A549 (cell line): ENCODE results near the gene GRK2. TPM values are rescaled to one million over a fixed set of nuclear protein-coding genes. Genes with fewer than 3 reads are reported as not detected.
A peak's percentile ranks its signal among the peaks of the same experiment; 100 is the strongest.

Source experiments
- ATAC-seq, 2 experiments: fragments of 200-7000 bp in 1 of 2; fragments of >200 bp in 1 of 2; cut with Nextera tagmentation in 1 of 2; cut with Tn5 transposase in 1 of 2; 3 replicates each; pipeline versions ENCODE4 v1.8.0 to v1.9.1; 2018 to 2020; ENCODE audit warnings: mild to moderate bottlenecking in 1 of 2, moderate library complexity in 1 of 2
- CTCF ChIA-PET: fragments of 300-600 bp; sonication (Branson Sonifier 250); formaldehyde crosslinking; extraction: SDS; loops from one replicate; lab custom pipeline; 2021; ENCODE audit warnings: antibody characterized with exemption, inconsistent platforms; lab: Yijun Ruan, JAX
- POLR2A ChIA-PET: fragments of 350-600 bp; formaldehyde crosslinking; extraction: SDS; loops from one replicate; lab custom pipeline; 2021; ENCODE audit warnings: antibody characterized with exemption, inconsistent platforms; lab: Yijun Ruan, JAX
- DNase-seq, 2 experiments: peaks; one replicate each; pipeline versions ENCODE4 v3.0.0 to v3.0.0-alpha.2; 2011 to 2016; ENCODE audit warnings: low read depth in 1 of 2, low spot score in 1 of 2
- FAIRE-seq: peaks from 2 replicates; lab custom pipeline; 2011; peaks lifted over from hg19 to GRCh38; lab: Jason Lieb, UNC
- H3K27ac ChIP-seq, 2 experiments: fragments of >200 bp; sonication (Bioruptor Twin); formaldehyde crosslinking; 3 replicates each; pipeline ENCODE4 v1.5.1; 2016 to 2017
- H3K4me1 ChIP-seq: fragments of >200 bp; sonication (Bioruptor Twin); formaldehyde crosslinking; 3 replicates; pipeline ENCODE4 v1.6.1; 2016
- H3K4me2 ChIP-seq: fragments of >200 bp; sonication (Bioruptor Twin); formaldehyde crosslinking; 3 replicates; pipeline ENCODE4 v1.6.1; 2016
- H3K4me3 ChIP-seq: fragments of >200 bp; sonication (Bioruptor Twin); formaldehyde crosslinking; 3 replicates; pipeline ENCODE4 v1.5.1; 2016
- H3K9me3 ChIP-seq: fragments of >200 bp; sonication (Bioruptor Twin); formaldehyde crosslinking; 3 replicates; pipeline ENCODE4 v1.6.1; 2016
- ATOH8 ChIP-seq: fragments of 250-450 bp; sonication (Bioruptor Pico); IDR thresholded peaks from 2 replicates; pipeline ENCODE4 v1.5.0; 2020; ENCODE audit warnings: low read depth, mild to moderate bottlenecking, moderate library complexity
- CBX2 ChIP-seq: fragments of 200-600 bp; sonication (generic); IDR thresholded peaks from 2 replicates; pipeline ENCODE4 v1.6.1; 2016; ENCODE audit warnings: low read depth, mild to moderate bottlenecking, borderline replicate concordance
- CBX8 ChIP-seq: fragments of 200-600 bp; sonication (generic); IDR thresholded peaks from 2 replicates; pipeline ENCODE4 v1.6.1; 2016
- CEBPB ChIP-seq, 2 experiments: fragments of >200 bp in 1 of 2; sonication (Bioruptor Twin) in 1 of 2; formaldehyde crosslinking in 1 of 2; IDR thresholded peaks; 2 replicates each; pipeline ENCODE4 v1.6.1; 2012 to 2016
- EHMT2 ChIP-seq: fragments of 200-600 bp; sonication (generic); IDR thresholded peaks from 2 replicates; pipeline ENCODE4 v1.6.1; 2016; ENCODE audit warnings: antibody characterized with exemption, low read depth, mild to moderate bottlenecking, moderate library complexity
- EP300 ChIP-seq, 2 experiments: fragments of >200 bp; sonication (Bioruptor Twin); formaldehyde crosslinking; IDR thresholded peaks; 2 replicates in 1 of 2; 3 replicates in 1 of 2; pipeline ENCODE4 v1.6.1; 2016 to 2017
- ESRRA ChIP-seq: fragments of 150-350 bp; IDR thresholded peaks from 2 replicates; pipeline ENCODE4 v1.6.1; 2014; ENCODE audit warnings: mild to moderate bottlenecking, low read length, borderline replicate concordance
- GATA3 ChIP-seq: IDR thresholded peaks from 2 replicates; pipeline ENCODE4 v1.6.1; 2012; ENCODE audit warnings: borderline replicate concordance
- HEYL ChIP-seq: fragments of 250-450 bp; sonication (Bioruptor Pico); IDR thresholded peaks from 2 replicates; pipeline ENCODE4 v1.8.0; 2021; ENCODE audit warnings: mild to moderate bottlenecking, moderate library complexity
- HMGXB4 ChIP-seq: fragments of 250-450 bp; sonication (Bioruptor Pico); IDR thresholded peaks from 2 replicates; pipeline ENCODE4 v1.5.0; 2021; ENCODE audit warnings: mild to moderate bottlenecking, moderate library complexity, borderline replicate concordance
- HOXB5 ChIP-seq: fragments of 250-450 bp; sonication (Bioruptor Pico); IDR thresholded peaks from 2 replicates; pipeline ENCODE4 v1.5.0; 2020; ENCODE audit warnings: mild to moderate bottlenecking, moderate library complexity
- JUN ChIP-seq, 2 experiments: fragments of >200 bp; sonication (Bioruptor Twin); formaldehyde crosslinking; IDR thresholded peaks; 2 replicates in 1 of 2; 3 replicates in 1 of 2; pipeline ENCODE4 v1.6.1; 2016 to 2017
- JUNB ChIP-seq: fragments of >200 bp; sonication (Bioruptor Twin); formaldehyde crosslinking; IDR thresholded peaks from 2 replicates; pipeline ENCODE4 v1.6.1; 2016
- KDM1A ChIP-seq: fragments of 200-600 bp; sonication (generic); IDR thresholded peaks from 2 replicates; pipeline ENCODE4 v1.6.1; 2016; ENCODE audit warnings: low read depth, mild to moderate bottlenecking
- MAFK ChIP-seq: fragments of 450-650 bp; IDR thresholded peaks from 2 replicates; pipeline ENCODE4 v1.6.1; 2014; ENCODE audit not compliant: partially characterized antibody
- MAX ChIP-seq: IDR thresholded peaks from 2 replicates; pipeline ENCODE4 v1.6.1; 2012
- MAZ ChIP-seq: fragments of 150-350 bp; IDR thresholded peaks from 2 replicates; pipeline ENCODE4 v1.6.1; 2014; ENCODE audit warnings: antibody characterized with exemption, low read depth, low read length, borderline replicate concordance
- MYC ChIP-seq: IDR thresholded peaks from 2 replicates; pipeline ENCODE4 v1.6.1; 2012; ENCODE audit warnings: mild to moderate bottlenecking, inconsistent platforms, low read length, improper control_type of control experiment, borderline replicate concordance
- NPAS2 ChIP-seq: fragments of 250-450 bp; sonication (Bioruptor Pico); IDR thresholded peaks from 2 replicates; pipeline ENCODE4 v1.8.0; 2022; ENCODE audit warnings: mild to moderate bottlenecking, moderate library complexity, borderline replicate concordance
- PHF8 ChIP-seq: fragments of 200-600 bp; sonication (generic); IDR thresholded peaks from 2 replicates; pipeline ENCODE4 v1.6.1; 2016; ENCODE audit warnings: low read depth, mild to moderate bottlenecking, antibody characterized with exemption, moderate library complexity, borderline replicate concordance
- RAD21 ChIP-seq, 2 experiments: fragments of >200 bp in 1 of 2; sonication (Bioruptor Twin) in 1 of 2; formaldehyde crosslinking in 1 of 2; IDR thresholded peaks in 1 of 2; conservative IDR thresholded peaks in 1 of 2; 2 replicates in 1 of 2; 3 replicates in 1 of 2; pipeline ENCODE4 v1.6.1; 2012 to 2018; ENCODE audit warnings: inconsistent platforms in 1 of 2
- RARB ChIP-seq: fragments of 250-450 bp; sonication (Bioruptor Pico); IDR thresholded peaks from 2 replicates; pipeline ENCODE4 v1.8.0; 2021; ENCODE audit warnings: mild to moderate bottlenecking, moderate library complexity
- RCOR1 ChIP-seq: fragments of 150-350 bp; IDR thresholded peaks from 2 replicates; pipeline ENCODE4 v1.6.1; 2014; ENCODE audit warnings: antibody characterized with exemption, low read length, low read depth
- RFX5 ChIP-seq: fragments of 450-650 bp; IDR thresholded peaks from 2 replicates; pipeline ENCODE4 v1.7.1; 2014; ENCODE audit warnings: antibody characterized with exemption, mild to moderate bottlenecking, moderate library complexity
- RNF2 ChIP-seq: fragments of 200-600 bp; sonication (generic); IDR thresholded peaks from 2 replicates; pipeline ENCODE4 v1.6.1; 2016; ENCODE audit warnings: low read depth, mild to moderate bottlenecking, antibody characterized with exemption, moderate library complexity, borderline replicate concordance
- TFCP2L1 ChIP-seq: fragments of 250-450 bp; sonication (Bioruptor Pico); IDR thresholded peaks from 2 replicates; pipeline ENCODE4 v1.5.0; 2021; ENCODE audit warnings: mild to moderate bottlenecking
- WGBS: methylation state at CpG from one replicate; pipeline ENCODE4 v1.1.6; 2017; ENCODE audit errors: missing lambda C conversion rate; 5-methylcytosine and 5-hydroxymethylcytosine counted together
- polyA plus RNA-seq, 4 experiments: library from polyadenylated mRNA; depleted of rRNA in 3 of 4; stranded (reverse); fragments of >200 nt; fragmentation: RNase III in 1 of 4; extraction: RNeasy Plus Mini Kit Qiagen cat#74134 plus additional on column Dnase treatment in 1 of 4; gene quantifications; 2 replicates in 3 of 4; 3 replicates in 1 of 4; pipeline ENCODE4 v1.2.3, GENCODE V29; 2011 to 2017
- TF ChIP-seq, protein P1 (sequence below): IDR thresholded peaks from 2 replicates; pipeline ENCODE4 v1.6.1; 2012; ENCODE audit warnings: low read depth, borderline replicate concordance
- TF ChIP-seq, protein P2 (sequence below): fragments of 450-650 bp; IDR thresholded peaks from 2 replicates; pipeline ENCODE4 v1.6.1; 2014; ENCODE audit warnings: antibody characterized with exemption
- TF ChIP-seq, protein P3 (sequence below): fragments of 150-350 bp; IDR thresholded peaks from 2 replicates; pipeline ENCODE4 v1.6.1; 2014; ENCODE audit warnings: low read depth, mild to moderate bottlenecking, low read length
- TF ChIP-seq, protein P4 (sequence below): fragments of >200 bp; sonication (Bioruptor Twin); formaldehyde crosslinking; IDR thresholded peaks from 3 replicates; pipeline ENCODE4 v1.5.1; 2016
- TF ChIP-seq, protein P5 (sequence below): fragments of >200 bp; sonication (Bioruptor Twin); formaldehyde crosslinking; IDR thresholded peaks from 2 replicates; pipeline ENCODE4 v1.6.1; 2016

Gene GRK2
- polyA plus RNA-seq, 2 of the 4 experiments (the other 2 are of a cell fraction), result 20.5 to 29.7 TPM

- CTCF ChIA-PET, result interaction anchor here (0.5 to 3.4 kb wide), 16 partner anchors 8 to 164 kb away, joined by 3 to 19 read pairs (median 3); partner anchors contain the start of gene SSH3
- TF ChIP-seq PHF8 (peak; percentile 46; the same call in 1 of the 2 replicates), EP300 (IDR thresholded peaks at IDR 0.05) (no peak), MYC (peak; percentile 61; the same call in 1 of the 2 replicates), EHMT2 (no peak), CBX8 (no peak), TFCP2L1 (CRISPR knock-in tag) (0 out of 2 replicates have a peak, but pooled peaks have one; percentile 56), KDM1A (no peak), ESRRA (no peak), RARB (no peak), MAX (peak; percentile 89), JUN (IDR thresholded peaks at IDR 0.05) (peak; percentile 86 to 91), RCOR1 (no peak), RFX5 (no peak), HOXB5 (CRISPR knock-in tag) (0 out of 2 replicates have a peak, but pooled peaks have one; percentile 5), ATOH8 (CRISPR knock-in tag) (peak; percentile 36; the same call in 1 of the 2 replicates), RAD21 (conservative IDR thresholded peaks at IDR 0.05 in 1 of 2, IDR thresholded peaks at IDR 0.05 in 1 of 2) (peak; percentile 14 to 30; a peak in 3 of 5 replicates), NPAS2 (no peak), MAFK (no peak), CBX2 (no peak), CEBPB (IDR thresholded peaks at IDR 0.05) (peak; percentile 79 to 96), MAZ (peak; percentile 88), RNF2 (no peak), HMGXB4 (CRISPR knock-in tag) (no peak), GATA3 (peak; percentile 38; the same call in 1 of the 2 replicates), JUNB (no peak), HEYL (CRISPR knock-in tag) (no peak)
- TF ChIP-seq, protein P1, sequence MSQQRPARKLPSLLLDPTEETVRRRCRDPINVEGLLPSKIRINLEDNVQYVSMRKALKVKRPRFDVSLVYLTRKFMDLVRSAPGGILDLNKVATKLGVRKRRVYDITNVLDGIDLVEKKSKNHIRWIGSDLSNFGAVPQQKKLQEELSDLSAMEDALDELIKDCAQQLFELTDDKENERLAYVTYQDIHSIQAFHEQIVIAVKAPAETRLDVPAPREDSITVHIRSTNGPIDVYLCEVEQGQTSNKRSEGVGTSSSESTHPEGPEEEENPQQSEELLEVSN, result peak; percentile 82
- TF ChIP-seq, protein P2, sequence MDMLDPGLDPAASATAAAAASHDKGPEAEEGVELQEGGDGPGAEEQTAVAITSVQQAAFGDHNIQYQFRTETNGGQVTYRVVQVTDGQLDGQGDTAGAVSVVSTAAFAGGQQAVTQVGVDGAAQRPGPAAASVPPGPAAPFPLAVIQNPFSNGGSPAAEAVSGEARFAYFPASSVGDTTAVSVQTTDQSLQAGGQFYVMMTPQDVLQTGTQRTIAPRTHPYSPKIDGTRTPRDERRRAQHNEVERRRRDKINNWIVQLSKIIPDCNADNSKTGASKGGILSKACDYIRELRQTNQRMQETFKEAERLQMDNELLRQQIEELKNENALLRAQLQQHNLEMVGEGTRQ, result 0 out of 2 replicates have a peak, but pooled peaks have one; percentile 25
- TF ChIP-seq, protein P3, sequence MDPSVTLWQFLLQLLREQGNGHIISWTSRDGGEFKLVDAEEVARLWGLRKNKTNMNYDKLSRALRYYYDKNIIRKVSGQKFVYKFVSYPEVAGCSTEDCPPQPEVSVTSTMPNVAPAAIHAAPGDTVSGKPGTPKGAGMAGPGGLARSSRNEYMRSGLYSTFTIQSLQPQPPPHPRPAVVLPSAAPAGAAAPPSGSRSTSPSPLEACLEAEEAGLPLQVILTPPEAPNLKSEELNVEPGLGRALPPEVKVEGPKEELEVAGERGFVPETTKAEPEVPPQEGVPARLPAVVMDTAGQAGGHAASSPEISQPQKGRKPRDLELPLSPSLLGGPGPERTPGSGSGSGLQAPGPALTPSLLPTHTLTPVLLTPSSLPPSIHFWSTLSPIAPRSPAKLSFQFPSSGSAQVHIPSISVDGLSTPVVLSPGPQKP, result no peak
- TF ChIP-seq, protein P4, sequence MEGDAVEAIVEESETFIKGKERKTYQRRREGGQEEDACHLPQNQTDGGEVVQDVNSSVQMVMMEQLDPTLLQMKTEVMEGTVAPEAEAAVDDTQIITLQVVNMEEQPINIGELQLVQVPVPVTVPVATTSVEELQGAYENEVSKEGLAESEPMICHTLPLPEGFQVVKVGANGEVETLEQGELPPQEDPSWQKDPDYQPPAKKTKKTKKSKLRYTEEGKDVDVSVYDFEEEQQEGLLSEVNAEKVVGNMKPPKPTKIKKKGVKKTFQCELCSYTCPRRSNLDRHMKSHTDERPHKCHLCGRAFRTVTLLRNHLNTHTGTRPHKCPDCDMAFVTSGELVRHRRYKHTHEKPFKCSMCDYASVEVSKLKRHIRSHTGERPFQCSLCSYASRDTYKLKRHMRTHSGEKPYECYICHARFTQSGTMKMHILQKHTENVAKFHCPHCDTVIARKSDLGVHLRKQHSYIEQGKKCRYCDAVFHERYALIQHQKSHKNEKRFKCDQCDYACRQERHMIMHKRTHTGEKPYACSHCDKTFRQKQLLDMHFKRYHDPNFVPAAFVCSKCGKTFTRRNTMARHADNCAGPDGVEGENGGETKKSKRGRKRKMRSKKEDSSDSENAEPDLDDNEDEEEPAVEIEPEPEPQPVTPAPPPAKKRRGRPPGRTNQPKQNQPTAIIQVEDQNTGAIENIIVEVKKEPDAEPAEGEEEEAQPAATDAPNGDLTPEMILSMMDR, result peak; percentile 43
- TF ChIP-seq, protein P5, sequence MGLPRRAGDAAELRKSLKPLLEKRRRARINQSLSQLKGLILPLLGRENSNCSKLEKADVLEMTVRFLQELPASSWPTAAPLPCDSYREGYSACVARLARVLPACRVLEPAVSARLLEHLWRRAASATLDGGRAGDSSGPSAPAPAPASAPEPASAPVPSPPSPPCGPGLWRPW, result no peak
These were observed 22.4 kb downstream of the GRK2 start for GRCh38 chr11:67288452-67289225.

More at GRCh38 chr11:67288452-67289225, 22.4 kb downstream of the GRK2 start:
- WGBS, result 0% methylated on average over 7 of the region's 87 CpGs
- Histone ChIP-seq H3K4me2 (peak overlapping the region; percentile 68), H3K4me1 (peaks cover 19% of the 10 kb centered on the region), H3K4me3 (peak overlapping the region; percentile 65), H3K27ac (peak overlapping the region; percentile 95 to 98), H3K9me3 (no peaks in the 10 kb centered on the region)
- POLR2A ChIA-PET, result interaction anchor here (0.5 to 2.9 kb wide), 19 partner anchors 9 to 445 kb away, joined by 3 to 13 read pairs (median 4); partner anchors contain the start of genes GRK2, KDM2A and SSH3
- FAIRE-seq (no peak), ATAC-seq (peak; percentile 72 to 82), DNase-seq (peak; percentile 83 to 89)
